HCEC 1CT (cell line): ENCODE results near the gene DSC2.
"Not testable (repeated sequence)": the region's sequence is repeated elsewhere in the genome, so short reads cannot be mapped to it uniquely, and the experiment has no call there.

ENCODE experiments used
- DNase-seq: peaks from one replicate; pipeline ENCODE4 v3.0.0-alpha.2; 2017

The DSC2 gene

DNA sequence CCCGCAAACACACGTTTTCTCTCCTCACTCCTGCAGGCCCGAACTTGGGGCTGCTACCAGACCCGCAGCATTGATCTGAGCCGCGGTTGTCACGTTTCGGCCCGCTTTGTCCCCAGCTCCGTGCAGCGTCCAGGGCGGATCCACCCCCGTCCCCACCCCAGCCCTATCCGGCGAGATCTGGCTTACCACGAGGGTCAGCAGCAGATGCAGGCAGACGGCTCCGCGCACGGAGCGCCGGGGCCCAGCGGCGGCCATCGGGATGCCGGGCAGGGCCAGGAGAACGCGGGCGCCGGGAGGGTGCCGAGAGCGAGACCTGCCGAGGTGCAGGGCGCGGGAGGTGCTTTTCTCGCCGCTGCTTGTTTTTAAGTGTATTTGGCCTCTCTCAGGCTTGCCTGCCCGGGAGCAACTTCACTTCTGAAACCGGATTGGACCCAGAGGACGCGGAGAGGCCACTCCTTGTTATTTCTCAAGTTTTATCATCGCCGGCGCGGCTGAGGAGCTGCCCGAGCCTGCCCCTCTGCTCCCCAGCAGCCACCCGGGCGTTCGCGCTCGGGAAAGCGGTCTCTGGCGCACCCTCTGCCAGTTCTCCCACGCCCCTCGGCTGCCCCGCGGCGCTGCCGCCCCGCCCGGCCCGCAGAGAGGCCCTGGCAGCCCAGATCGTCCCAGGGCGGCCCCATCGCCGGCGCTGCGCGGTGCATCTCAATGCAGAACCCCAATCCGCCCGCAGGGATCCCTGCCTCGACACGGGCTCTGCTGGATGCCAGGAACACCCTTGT is 59.6 kb downstream of the DSC2 start, which contains the start of gene DSC3:
Gene DSC3, minus strand, starts transcription at position 337 of the 776 bp plus-strand sequence. Its CDS starts 82 bp downstream, at position 255.
- DNase-seq = no peak

DNA sequence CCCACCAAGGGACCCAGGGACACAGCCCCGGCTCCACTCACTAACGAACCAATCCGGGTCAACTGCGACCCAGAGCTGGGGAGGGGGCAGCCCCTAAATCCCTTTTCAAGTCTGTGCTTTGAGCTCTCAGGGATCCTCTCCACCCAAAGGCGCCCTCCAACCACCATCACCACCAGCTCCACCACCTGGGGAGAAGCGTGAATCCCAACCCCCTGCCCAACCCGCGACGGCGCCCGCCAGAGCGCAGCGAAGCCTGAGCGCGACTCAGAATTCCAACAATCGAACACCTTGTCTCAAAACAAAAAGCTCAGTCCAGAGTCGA is 60.2 kb downstream of the DSC2 start:
- no peak for DNase-seq

DNA sequence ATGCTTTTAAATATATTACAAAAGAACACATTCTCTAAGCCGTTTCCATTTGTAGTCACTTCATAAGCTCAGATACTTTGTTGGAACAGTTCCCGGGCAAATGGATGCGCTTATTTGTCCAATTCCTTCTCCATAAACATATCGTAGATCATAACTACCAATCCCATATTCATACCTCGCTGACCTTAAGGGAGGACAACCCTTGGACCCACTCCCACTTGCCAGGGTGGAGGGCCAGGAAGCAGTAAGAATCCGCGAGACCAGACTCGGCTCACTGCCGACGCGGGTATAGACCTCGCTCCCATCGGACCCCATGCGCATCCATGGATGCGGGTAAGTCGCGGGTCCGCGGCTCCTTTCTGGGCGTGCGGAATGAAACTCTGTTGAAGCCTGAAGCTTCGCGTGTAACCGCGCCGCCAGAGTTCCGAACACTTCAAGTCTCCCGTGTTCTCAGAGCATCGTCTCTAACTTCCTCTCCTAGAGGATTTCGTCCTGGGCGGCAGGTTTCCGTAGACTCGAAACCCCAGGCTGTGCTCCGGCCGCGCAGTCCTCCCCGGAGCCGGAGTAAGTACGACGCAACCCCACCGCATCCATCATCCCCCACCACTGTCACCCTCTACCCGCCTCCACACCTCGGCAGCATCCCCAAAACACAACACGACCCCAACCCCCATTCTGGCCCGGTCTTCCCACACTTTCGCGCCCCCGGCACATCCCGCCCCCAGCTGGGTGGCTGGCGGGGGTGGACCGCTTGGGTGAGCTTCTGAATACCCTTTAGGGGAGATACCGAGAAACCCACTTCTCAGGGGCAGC is 60.7 kb downstream of the DSC2 start:
- no peak for DNase-seq

DNA sequence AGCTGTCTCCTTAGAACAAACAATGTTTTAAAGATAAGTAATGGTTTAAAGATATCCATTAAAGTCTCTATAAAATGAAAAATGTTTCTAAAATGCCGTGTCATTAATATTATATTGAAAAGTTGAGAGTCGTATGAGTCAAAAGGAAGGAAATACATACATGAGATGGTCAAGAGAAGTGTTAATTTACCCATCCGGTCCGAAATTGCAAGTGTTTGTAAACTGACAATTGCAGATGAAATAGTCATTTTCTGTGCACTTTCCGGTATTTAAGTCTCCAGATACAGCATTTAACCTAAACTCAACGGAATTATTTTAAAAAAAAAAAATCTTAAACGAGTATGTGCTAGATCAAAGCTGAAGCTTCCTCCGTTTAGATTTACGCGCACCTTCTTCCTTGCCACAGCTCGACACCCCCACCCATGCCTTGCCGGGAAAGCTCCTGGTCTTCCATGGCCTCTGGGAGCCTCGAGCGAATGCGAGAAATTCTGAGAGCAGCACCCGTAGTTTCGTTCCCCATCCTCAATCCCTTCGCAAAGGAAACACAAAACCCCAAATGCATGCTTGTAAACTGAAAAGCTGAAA is 61.4 kb downstream of the DSC2 start:
- DNase-seq = no peak

DNA sequence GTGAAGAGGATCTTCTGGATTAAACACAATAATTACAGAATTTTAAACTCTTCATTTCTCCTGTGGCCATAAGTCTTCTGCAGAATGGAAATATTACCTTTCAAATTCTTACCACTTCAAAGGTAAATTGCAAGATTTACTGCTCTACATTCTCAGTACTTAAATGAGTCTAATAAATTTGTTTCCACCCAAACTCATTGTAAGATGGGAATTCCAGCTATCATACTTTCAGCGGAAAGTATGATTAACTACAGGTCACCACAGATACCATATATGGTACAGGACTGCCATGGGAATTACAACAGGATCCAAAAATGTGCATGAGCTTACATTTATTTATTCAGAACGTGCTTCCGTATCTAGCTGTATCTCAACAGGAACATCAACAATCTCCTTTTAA is 62.8 kb downstream of the DSC2 start:
- DNase-seq = no peak

DNA sequence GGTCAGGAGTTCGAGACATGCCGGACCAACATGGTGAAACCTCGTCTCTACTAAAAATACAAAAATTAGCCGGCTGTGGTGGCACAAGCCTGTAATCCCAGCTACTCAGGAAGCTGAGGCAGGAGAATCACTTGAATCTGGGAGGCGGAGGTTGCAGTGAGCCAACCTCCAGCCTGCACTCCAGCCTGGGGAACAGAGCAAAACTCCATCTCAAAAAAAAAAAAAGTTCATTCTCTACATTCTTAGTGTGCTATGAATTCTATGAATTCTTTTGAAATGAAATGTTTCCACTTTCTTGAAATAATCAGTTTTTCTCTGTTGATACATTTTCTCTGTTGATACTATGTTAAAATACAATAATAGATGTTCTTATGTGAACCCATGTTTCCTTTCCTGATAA is 64.5 kb downstream of the DSC2 start:
- DNase-seq = not testable (repeated sequence)

DNA sequence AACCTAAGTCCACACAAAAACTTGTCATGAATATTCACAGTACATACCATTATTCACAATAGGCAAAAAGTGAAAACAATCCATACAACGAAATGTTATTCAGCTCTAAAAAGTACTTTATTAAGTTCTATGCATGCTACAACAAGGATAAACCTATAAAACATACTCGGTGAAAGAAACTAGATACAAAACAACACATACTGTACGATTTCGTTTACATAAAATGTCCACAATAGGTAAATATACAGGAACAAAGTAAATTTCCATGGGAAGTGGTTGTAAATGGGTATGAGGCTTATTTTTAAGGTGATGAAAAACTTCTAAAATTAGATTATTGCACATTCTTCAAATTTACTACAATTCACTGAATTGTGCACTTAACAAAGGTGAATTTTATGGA is 67.7 kb downstream of the DSC2 start:
- no peak for DNase-seq

DNA sequence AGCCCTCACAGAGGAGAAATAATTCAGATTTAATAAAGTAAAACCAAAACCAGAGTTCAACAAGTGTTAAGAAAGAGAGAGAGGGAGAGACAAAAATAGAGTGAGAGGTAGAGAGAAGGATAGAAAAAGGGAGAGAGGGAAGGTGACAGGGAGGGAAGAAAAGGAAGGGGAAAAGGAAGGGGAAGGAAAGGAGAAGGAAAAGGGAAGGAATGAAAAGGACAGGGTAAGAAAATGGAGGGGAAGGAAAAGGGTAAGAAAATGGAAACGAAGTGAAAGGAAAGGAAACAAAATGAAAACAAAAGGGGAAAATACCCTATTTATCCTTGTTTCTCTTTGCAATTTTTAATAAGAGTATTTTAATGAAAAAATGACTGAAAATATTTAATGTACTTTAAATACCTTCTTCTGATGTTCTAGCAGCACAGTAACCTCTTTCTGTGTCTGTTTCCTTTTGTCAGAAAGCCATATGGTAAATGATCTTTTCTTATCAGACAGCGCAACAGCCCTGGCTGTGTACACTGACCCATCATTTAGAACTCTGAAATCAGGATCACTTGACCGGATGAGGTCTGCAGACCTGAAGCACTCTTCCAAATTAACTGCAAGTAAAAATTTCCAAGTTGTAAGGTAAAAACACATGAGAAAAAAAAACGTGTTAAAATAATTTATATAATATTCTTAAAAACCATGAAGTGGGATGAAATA is 71.5 kb downstream of the DSC2 start:
- no peak for DNase-seq

DNA sequence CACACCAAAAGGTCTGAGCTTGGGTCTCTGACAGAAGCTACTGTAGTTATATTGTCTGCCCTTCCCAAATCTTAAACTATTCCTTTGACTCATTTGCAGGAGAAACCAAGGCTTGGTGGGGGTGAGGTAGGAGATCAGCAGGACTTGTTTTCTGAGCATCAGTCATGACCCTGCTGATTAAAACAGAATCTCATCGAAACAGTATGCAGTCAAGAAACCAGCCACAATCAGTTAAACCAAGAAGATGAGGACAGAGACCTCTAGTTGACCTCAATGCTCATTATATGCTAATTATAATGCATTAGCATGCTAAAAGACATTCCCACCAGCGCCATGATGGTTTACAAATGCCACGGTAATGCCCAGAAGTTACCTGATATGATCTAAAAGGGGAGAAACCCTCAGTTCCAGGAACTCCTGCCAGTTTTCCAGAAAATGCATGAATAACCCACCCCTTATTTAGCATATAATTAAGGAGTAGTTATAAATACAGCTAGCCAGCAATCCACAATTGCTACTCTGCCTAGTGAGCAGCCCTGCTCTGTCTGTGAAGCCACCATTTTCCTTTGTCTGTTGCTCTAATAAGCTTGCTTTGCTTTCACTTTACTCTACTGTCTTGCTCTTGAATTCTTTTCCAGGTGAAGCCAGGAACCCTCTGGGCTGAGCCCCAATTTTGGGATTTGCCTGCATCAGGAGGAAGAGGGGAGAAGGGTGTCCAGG is 86.3 kb downstream of the DSC2 start:
- no peak for DNase-seq

DNA sequence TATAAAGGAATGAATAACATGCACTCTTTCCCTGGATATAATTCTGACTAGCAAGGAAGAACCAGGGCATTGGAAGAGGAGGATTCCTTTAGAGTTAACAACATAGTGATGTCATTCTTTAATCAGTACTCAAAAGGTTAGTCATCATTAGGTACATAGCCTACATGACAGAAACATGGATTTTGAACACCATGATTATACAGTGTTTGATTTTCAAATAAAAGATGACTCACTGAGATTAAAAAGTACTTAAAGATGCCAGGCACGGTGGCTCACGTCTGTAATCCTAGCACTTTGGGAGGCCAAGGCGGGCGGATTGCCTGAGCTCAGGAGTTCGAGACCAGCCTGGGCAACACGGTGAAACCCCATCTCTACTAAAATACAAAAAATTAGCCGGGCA is 90.8 kb downstream of the DSC2 start:
- not testable (repeated sequence) for DNase-seq

DNA sequence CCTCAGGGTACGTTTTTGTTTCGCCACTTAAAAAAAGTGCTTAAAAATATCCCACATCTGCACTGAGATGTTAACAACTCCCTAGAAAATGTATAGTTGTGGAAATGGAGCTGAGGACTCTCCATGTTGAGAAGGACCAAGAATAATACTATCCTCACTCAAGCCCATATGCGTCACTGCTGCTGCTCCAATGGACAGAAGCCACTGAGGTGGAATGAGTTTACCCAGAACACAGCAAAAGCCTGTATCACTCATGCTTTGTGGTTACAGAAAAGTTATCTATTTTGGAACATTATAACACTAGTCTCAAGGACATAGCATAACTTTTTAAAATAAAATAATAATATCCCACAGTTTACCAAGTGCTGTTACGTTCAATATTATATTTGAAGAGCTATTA is 91.6 kb downstream of the DSC2 start:
- DNase-seq = no peak
